HepG2 (cell line): Measurements from ENCODE around the gene IL1B. TPM values are rescaled to one million over a fixed set of nuclear protein-coding genes. Genes with fewer than 3 reads are reported as not detected.

Experiments used
- AGO1 ChIP-seq: fragments of 200-400 bp; formaldehyde crosslinking; IDR thresholded peaks from 2 replicates; pipeline ENCODE4 v1.6.1; 2017; ENCODE audit warnings: mild to moderate bottlenecking, low read depth, low read length, moderate library complexity; ENCODE audit not compliant: poor library complexity, severe bottlenecking
- CREB1 ChIP-seq, 2 experiments: fragments of 450-650 bp in 1 of 2; IDR thresholded peaks; 2 replicates each; pipeline ENCODE4 v1.6.1; 2016 to 2017; ENCODE audit warnings: control low read depth in 1 of 2, mild to moderate bottlenecking in 1 of 2, missing compliant biosample characterization in 1 of 2, missing genetic modification characterization in 1 of 2
- KAT8 ChIP-seq: IDR thresholded peaks from 2 replicates; pipeline ENCODE4 v1.6.1; 2016; ENCODE audit warnings: missing genetic modification reagents, missing compliant biosample characterization
- NR2F6 ChIP-seq, 2 experiments: IDR thresholded peaks; 2 replicates each; pipeline ENCODE4 v1.6.1; 2016; ENCODE audit warnings: antibody characterized with exemption in 1 of 2, mild to moderate bottlenecking in 1 of 2
- POLR2A ChIP-seq, 2 experiments: IDR thresholded peaks; 2 replicates each; pipeline ENCODE4 v1.6.1; 2011; ENCODE audit warnings: low read depth in 2 of 2, low read length in 2 of 2, mild to moderate bottlenecking in 1 of 2, moderate library complexity in 1 of 2; ENCODE audit not compliant: insufficient read depth in 1 of 2
- TIGD3 ChIP-seq: sonication (generic); formaldehyde crosslinking; IDR thresholded peaks from 2 replicates; pipeline ENCODE4 v1.5.1; 2020; ENCODE audit warnings: mild to moderate bottlenecking, missing genetic modification reagents, borderline replicate concordance
- ZHX2 ChIP-seq, 2 experiments: sonication (generic) in 1 of 2; formaldehyde crosslinking in 1 of 2; IDR thresholded peaks; 2 replicates each; pipeline versions ENCODE4 v1.6.1 to v1.9.0; 2014 to 2022; ENCODE audit warnings: antibody characterized with exemption in 1 of 2, borderline replicate concordance in 1 of 2, inconsistent platforms in 1 of 2, low read depth in 1 of 2, missing genetic modification reagents in 1 of 2
- ZNF142 ChIP-seq: sonication (generic); formaldehyde crosslinking; IDR thresholded peaks from 2 replicates; pipeline ENCODE4 v1.4.0; 2020; ENCODE audit warnings: missing genetic modification reagents
- ZNF253 ChIP-seq: sonication (generic); formaldehyde crosslinking; IDR thresholded peaks from 2 replicates; pipeline ENCODE4 v1.8.0; 2022; ENCODE audit warnings: mild to moderate bottlenecking, missing genetic modification reagents, borderline replicate concordance
- ZUFSP ChIP-seq: sonication (generic); formaldehyde crosslinking; IDR thresholded peaks from 2 replicates; pipeline ENCODE4 v1.9.0; 2021; ENCODE audit warnings: missing genetic modification reagents, mild to moderate bottlenecking, borderline replicate concordance
- polyA plus RNA-seq, 8 experiments: library from polyadenylated mRNA; depleted of rRNA in 3 of 8; stranded (reverse) in 7 of 8; unstranded in 1 of 8; fragments of >200 nt; fragmentation: Illumina TruSeq in 4 of 8; extraction: Trizol in 4 of 8; gene quantifications; 2 replicates each; pipeline versions ENCODE4 v1.2.1 to v1.2.3, GENCODE V29; 2011 to 2016; ENCODE audit warnings: low read depth in 4 of 8, missing spikeins in 1 of 8, mixed read lengths in 1 of 8; ENCODE audit not compliant: insufficient read depth in 1 of 8
- total RNA-seq, 5 experiments: library from RNA; depleted of rRNA; stranded (reverse); fragments of >200 nt; fragmentation: Illumina TruSeq; extraction: Trizol; gene quantifications; 2 replicates each; pipeline ENCODE4 v1.2.3, GENCODE V29; 2016; ENCODE audit warnings: low read depth in 1 of 5

The IL1B gene
- total and polyA plus RNA-seq, 2 of the 13 experiments (the other 11 are each of a cell fraction or from before 2014, with no cell fraction given) = 0.18 TPM; not detected in 1

- TF ChIP-seq ZNF142 (CRISPR knock-in tag) (no peak), ZNF253 (no peak), POLR2A (IDR thresholded peaks at IDR 0.05; ENCODE audit: insufficient read depth in 1 of 2, low read depth in 2 of 2, low read length in 2 of 2) (no peak), KAT8 (peak; percentile 25; the same call in 1 of the 2 replicates), TIGD3 (CRISPR knock-in tag) (no peak), NR2F6 (IDR thresholded peaks at IDR 0.05) (0 out of 2 replicates have a peak, but pooled peaks have one; percentile 15), NR2F6 (CRISPR knock-in tag; IDR thresholded peaks at IDR 0.05) (no peak; the same call in 1 of the 2 replicates), CREB1 (IDR thresholded peaks at IDR 0.05) (no peak), CREB1 (CRISPR knock-in tag; IDR thresholded peaks at IDR 0.05) (no peak), ZHX2 (IDR thresholded peaks at IDR 0.05; ENCODE audit: low read depth) (no peak), ZHX2 (CRISPR knock-in tag; IDR thresholded peaks at IDR 0.05; ENCODE audit: borderline replicate concordance) (no peak), ZUFSP (CRISPR knock-in tag) (no peak), AGO1 (no peak)
- TF ChIP-seq, all 625 proteins: peak for 31
Measured at GRCh38 chr2:112811841-112812306, 24.7 kb downstream of the IL1B start (continued).
